Astrocyte (in vitro differentiated cells and primary cell): ENCODE results near the gene MYT1. TPM values are rescaled to one million over a fixed set of nuclear protein-coding genes. Genes with fewer than 3 reads are reported as not detected.
"Not testable (repeated sequence)": the region's sequence is repeated elsewhere in the genome, so short reads cannot be mapped to it uniquely, and the experiment has no call there.

Experiments
- DNase-seq: peaks from one replicate; pipeline ENCODE4 v3.0.0-alpha.2; 2010; ENCODE audit warnings: low read depth
- FAIRE-seq: peaks from 2 replicates; lab custom pipeline; 2011; peaks lifted over from hg19 to GRCh38; lab: Jason Lieb, UNC
- H2AFZ ChIP-seq: 2 replicates; pipeline ENCODE4 v1.6.0; 2012; ENCODE audit warnings: low read depth, low read length, inconsistent platforms
- H3K27ac ChIP-seq: 2 replicates; pipeline ENCODE4 v1.5.1; 2011; ENCODE audit warnings: low read depth, low read length, inconsistent platforms
- H3K27me3 ChIP-seq: 2 replicates; pipeline ENCODE4 v1.6.0; 2011; ENCODE audit warnings: low read length, inconsistent platforms; ENCODE audit not compliant: insufficient read depth
- H3K36me3 ChIP-seq: 2 replicates; pipeline ENCODE4 v1.5.1; 2011; ENCODE audit warnings: low read length, inconsistent platforms; ENCODE audit not compliant: insufficient read depth
- H3K4me1 ChIP-seq: 2 replicates; pipeline ENCODE4 v1.5.1; 2011; ENCODE audit warnings: low read length, inconsistent platforms; ENCODE audit not compliant: insufficient read depth
- H3K4me2 ChIP-seq: 2 replicates; pipeline ENCODE4 v1.6.0; 2012; ENCODE audit warnings: low read length, inconsistent platforms
- H3K4me3 ChIP-seq: 2 replicates; pipeline ENCODE4 v1.5.1; 2011; ENCODE audit warnings: low read depth, mild to moderate bottlenecking, low read length, inconsistent platforms; ENCODE audit not compliant: insufficient read depth
- H3K79me2 ChIP-seq: 2 replicates; pipeline ENCODE4 v1.6.0; 2012; ENCODE audit warnings: mild to moderate bottlenecking, low read length, inconsistent platforms; ENCODE audit not compliant: insufficient read depth
- H3K9ac ChIP-seq: 2 replicates; pipeline ENCODE4 v1.6.0; 2012; ENCODE audit warnings: mild to moderate bottlenecking, low read length, inconsistent platforms
- H3K9me3 ChIP-seq: 2 replicates; pipeline ENCODE4 v1.5.1; 2012; ENCODE audit warnings: low read depth, mild to moderate bottlenecking, low read length, inconsistent platforms; ENCODE audit not compliant: insufficient read depth
- H4K20me1 ChIP-seq: 2 replicates; pipeline ENCODE4 v1.6.0; 2012; ENCODE audit warnings: low read length, inconsistent platforms; ENCODE audit not compliant: insufficient read depth
- H3K27ac Mint-ChIP-seq: one replicate; pipeline ENCODE4 v1.8.0; 2021; ENCODE audit warnings: mild to moderate bottlenecking, mixed read lengths; ENCODE audit not compliant: unreplicated experiment
- H3K27me3 Mint-ChIP-seq: one replicate; pipeline ENCODE4 v1.8.0; 2021; ENCODE audit warnings: low read depth, mixed read lengths; ENCODE audit not compliant: unreplicated experiment
- H3K36me3 Mint-ChIP-seq: one replicate; pipeline ENCODE4 v1.8.0; 2021; ENCODE audit warnings: low read depth, mixed read lengths; ENCODE audit not compliant: unreplicated experiment
- H3K4me1 Mint-ChIP-seq: one replicate; pipeline ENCODE4 v1.8.0; 2021; ENCODE audit warnings: low read depth, mixed read lengths; ENCODE audit not compliant: unreplicated experiment
- H3K4me3 Mint-ChIP-seq: one replicate; pipeline ENCODE4 v1.8.0; 2021; ENCODE audit warnings: mild to moderate bottlenecking, moderate library complexity, mixed read lengths; ENCODE audit not compliant: unreplicated experiment
- H3K9me3 Mint-ChIP-seq: one replicate; pipeline ENCODE4 v1.8.0; 2021; ENCODE audit warnings: mild to moderate bottlenecking, mixed read lengths; ENCODE audit not compliant: unreplicated experiment
- CTCF ChIP-seq: IDR thresholded peaks from 2 replicates; pipeline ENCODE4 v1.5.1; 2011; ENCODE audit warnings: low read depth, mild to moderate bottlenecking, inconsistent platforms, low read length, moderate library complexity; ENCODE audit not compliant: insufficient read depth
- EZH2 ChIP-seq: IDR thresholded peaks from 2 replicates; pipeline ENCODE4 v1.6.1; 2012; ENCODE audit warnings: mild to moderate bottlenecking, low read length, inconsistent platforms; ENCODE audit not compliant: insufficient read depth
- total RNA-seq: library from RNA; stranded (reverse); gene quantifications from 2 replicates; pipeline ENCODE4 v1.2.1, GENCODE V29; 2021

The MYT1 gene
- total RNA-seq, 1 donor from 2014 or later = not detected

GRCh38 chr20:64185276-64185900 is 21.1 kb downstream of the MYT1 start:
- FAIRE-seq = no peak
- no peak overlapping the region for H3K27ac Mint-ChIP-seq
- H3K27ac ChIP-seq = no peak overlapping the region

GRCh38 chr20:64186071-64186598 is 21.9 kb downstream of the MYT1 start:
- Histone ChIP-seq H3K4me1 (peaks cover 4% of the 10 kb centered on the region), H3K4me3 (no peak overlapping the region), H4K20me1 (no peaks in the 10 kb centered on the region), H3K27me3 (peaks cover 5% of the 10 kb centered on the region), H3K27ac (no peak overlapping the region), H2AFZ (no peak overlapping the region), H3K36me3 (no peaks in the 10 kb centered on the region), H3K79me2 (no peaks in the 10 kb centered on the region), H3K4me2 (no peak overlapping the region), H3K9me3 (no peaks in the 10 kb centered on the region), H3K9ac (no peak overlapping the region)
- FAIRE-seq (no peak), DNase-seq (no peak)
- Mint-ChIP-seq H3K4me1 (no peaks in the 10 kb centered on the region), H3K27me3 (peaks cover 17% of the 10 kb centered on the region), H3K9me3 (peaks cover 11% of the 10 kb centered on the region), H3K4me3 (no peak overlapping the region), H3K36me3 (no peaks in the 10 kb centered on the region), H3K27ac (no peak overlapping the region)
- TF ChIP-seq CTCF (no peak), EZH2 (no peak)

More at GRCh38 chr20:64185276-64185900, 21.1 kb downstream of the MYT1 start:
- Histone ChIP-seq H3K79me2 (no peaks in the 10 kb centered on the region), H4K20me1 (no peaks in the 10 kb centered on the region), H2AFZ (no peak overlapping the region), H3K4me1 (peaks cover 4% of the 10 kb centered on the region), H3K27me3 (peaks cover 5% of the 10 kb centered on the region), H3K4me2 (no peak overlapping the region), H3K9me3 (no peaks in the 10 kb centered on the region), H3K36me3 (no peaks in the 10 kb centered on the region), H3K9ac (no peak overlapping the region), H3K4me3 (no peak overlapping the region)
- TF ChIP-seq EZH2 = no peak
- Mint-ChIP-seq H3K4me1 (peaks cover 3% of the 10 kb centered on the region), H3K4me3 (no peak overlapping the region), H3K9me3 (peaks cover 11% of the 10 kb centered on the region), H3K36me3 (no peaks in the 10 kb centered on the region), H3K27me3 (peaks cover 23% of the 10 kb centered on the region)
- no peak for DNase-seq

- H3K4me1 Mint-ChIP-seq, H3K4me3 ChIP-seq, H4K20me1 ChIP-seq, H3K9ac ChIP-seq, H3K4me2 ChIP-seq, H3K9me3 Mint-ChIP-seq, H3K27ac ChIP-seq, H3K4me3 Mint-ChIP-seq, H3K36me3 ChIP-seq, DNase-seq, H3K27me3 ChIP-seq, H3K4me1 ChIP-seq, FAIRE-seq, H2AFZ ChIP-seq, H3K79me2 ChIP-seq, H3K9me3 ChIP-seq, H3K27ac Mint-ChIP-seq, H3K36me3 Mint-ChIP-seq: not testable (repeated sequence)
- H3K27me3 Mint-ChIP-seq = peaks cover 19% of the 10 kb centered on the region
Observed at GRCh38 chr20:64187213-64187612, 23.0 kb downstream of the MYT1 start.
